IMR-90 (cell line): Measurements from ENCODE around the gene TRIP6. TPM values are rescaled to one million over a fixed set of nuclear protein-coding genes. Genes with fewer than 3 reads are reported as not detected.

Source experiments
- ATAC-seq: fragments of 200-7000 bp; cut with Tn5 transposase; 2 replicates; pipeline ENCODE4 v1.9.1; 2020; ENCODE audit warnings: low read depth, mild to moderate bottlenecking, moderate library complexity
- BruUV-seq: library from RNA; stranded (reverse); fragments of 400-500 nt; replicated peaks from 2 replicates; lab custom pipeline; 2021; lab: Mats Ljungman, UMichigan
- CTCF ChIA-PET: fragments of 300-600 bp; formaldehyde crosslinking; extraction: SDS; loops from one replicate; lab custom pipeline; 2021; ENCODE audit warnings: antibody characterized with exemption; lab: Yijun Ruan, JAX
- POLR2A ChIA-PET: fragments of 300-600 bp; sonication (Branson Sonifier 250); formaldehyde crosslinking; loops from one replicate; lab custom pipeline; 2022; ENCODE audit warnings: antibody characterized with exemption; ENCODE audit not compliant: unreplicated experiment; lab: Charles Lee
- DNase-seq: peaks from one replicate; pipeline ENCODE4 v3.0.0; 2013
- H2AFZ ChIP-seq: replicated peaks from 2 replicates; pipeline ENCODE3; 2013; ENCODE audit warnings: low read length, mild to moderate bottlenecking; ENCODE audit not compliant: poor library complexity
- H2AK5ac ChIP-seq: 2 replicates; pipeline ENCODE4 v1.6.1; 2013; ENCODE audit warnings: low read depth, low read length, inconsistent platforms
- H2AK9ac ChIP-seq: replicated peaks from 2 replicates; pipeline ENCODE3; 2013; ENCODE audit warnings: mild to moderate bottlenecking, low read depth, low read length, moderate library complexity; ENCODE audit not compliant: poor library complexity
- H2BK120ac ChIP-seq: 2 replicates; pipeline ENCODE4 v1.6.1; 2013; ENCODE audit warnings: low read depth, low read length, inconsistent platforms
- H2BK15ac ChIP-seq: 3 replicates; pipeline ENCODE4 v1.6.1; 2013; ENCODE audit warnings: low read depth, low read length, inconsistent platforms
- H2BK20ac ChIP-seq: 2 replicates; pipeline ENCODE4 v1.6.1; 2013; ENCODE audit warnings: low read depth, mild to moderate bottlenecking, inconsistent platforms, low read length, moderate library complexity
- H2BK5ac ChIP-seq: 2 replicates; pipeline ENCODE4 v1.6.1; 2013; ENCODE audit warnings: mild to moderate bottlenecking, low read depth, low read length, inconsistent platforms; ENCODE audit not compliant: poor library complexity, severe bottlenecking
- H3K14ac ChIP-seq: replicated peaks from 2 replicates; pipeline ENCODE4 v1.6.1; 2013; ENCODE audit warnings: low read depth, low read length, inconsistent platforms
- H3K18ac ChIP-seq: 2 replicates; pipeline ENCODE4 v1.6.1; 2013; ENCODE audit warnings: low read depth, low read length, control low read depth
- H3K23ac ChIP-seq: 2 replicates; pipeline ENCODE4 v1.6.1; 2013; ENCODE audit warnings: low read depth, low read length, inconsistent platforms
- H3K27ac ChIP-seq: 2 replicates; pipeline ENCODE4 v1.5.1; 2013; ENCODE audit warnings: mild to moderate bottlenecking, control low read depth, low read length; ENCODE audit not compliant: insufficient read depth
- H3K27me3 ChIP-seq: 2 replicates; pipeline ENCODE4 v1.6.1; 2013; ENCODE audit warnings: low read length; ENCODE audit not compliant: control insufficient read depth, insufficient read depth
- H3K36me3 ChIP-seq: 2 replicates; pipeline ENCODE4 v1.6.1; 2013; ENCODE audit warnings: low read length, mixed read lengths; ENCODE audit not compliant: control insufficient read depth, insufficient read depth
- H3K4ac ChIP-seq: 2 replicates; pipeline ENCODE4 v1.6.1; 2013; ENCODE audit warnings: low read depth, low read length, inconsistent platforms
- H3K4me1 ChIP-seq: 2 replicates; pipeline ENCODE4 v1.6.1; 2013; ENCODE audit warnings: low read length, mixed read lengths; ENCODE audit not compliant: control insufficient read depth, insufficient read depth
- H3K4me2 ChIP-seq: 2 replicates; pipeline ENCODE4 v1.6.1; 2013; ENCODE audit warnings: low read depth, mild to moderate bottlenecking, control low read depth, low read length, moderate library complexity
- H3K4me3 ChIP-seq: 2 replicates; pipeline ENCODE4 v1.5.1; 2013; ENCODE audit warnings: low read depth, mild to moderate bottlenecking, control low read depth, low read length, moderate library complexity; ENCODE audit not compliant: insufficient read depth
- H3K56ac ChIP-seq: 2 replicates; pipeline ENCODE4 v1.6.1; 2013; ENCODE audit warnings: low read length, inconsistent platforms; ENCODE audit not compliant: insufficient read depth; ENCODE audit errors: extremely low read depth
- H3K79me1 ChIP-seq, 2 experiments: 2 replicates each; pipeline ENCODE4 v1.6.1; 2013; ENCODE audit warnings: low read length in 2 of 2, inconsistent platforms in 1 of 2, low read depth in 1 of 2
- H3K9ac ChIP-seq: 2 replicates; pipeline ENCODE4 v1.6.1; 2013; ENCODE audit warnings: low read depth, low read length, control low read depth
- H3K9me1 ChIP-seq: 2 replicates; pipeline ENCODE4 v1.6.1; 2013; ENCODE audit warnings: low read length, inconsistent platforms; ENCODE audit not compliant: insufficient read depth
- H3K9me3 ChIP-seq: 2 replicates; pipeline ENCODE4 v1.6.1; 2013; ENCODE audit warnings: low read length; ENCODE audit not compliant: control insufficient read depth, insufficient read depth
- H4K20me1 ChIP-seq: 2 replicates; pipeline ENCODE4 v1.6.1; 2013; ENCODE audit warnings: low read length, inconsistent platforms; ENCODE audit not compliant: insufficient read depth
- H4K5ac ChIP-seq: 2 replicates; pipeline ENCODE4 v1.6.1; 2013; ENCODE audit warnings: mild to moderate bottlenecking, low read depth, low read length, control low read depth
- H4K8ac ChIP-seq, 2 experiments: 2 replicates each; pipeline ENCODE4 v1.6.1; 2013; ENCODE audit warnings: low read depth in 2 of 2, low read length in 2 of 2, control low read depth in 1 of 2, inconsistent platforms in 1 of 2
- H4K91ac ChIP-seq: 2 replicates; pipeline ENCODE4 v1.6.1; 2013; ENCODE audit warnings: low read depth, low read length, inconsistent platforms; ENCODE audit not compliant: insufficient read depth
- CTCF ChIP-seq: conservative IDR thresholded peaks from 2 replicates; pipeline ENCODE4 v1.5.1; 2012; ENCODE audit warnings: mild to moderate bottlenecking, low read depth, low read length, improper control_type of control experiment
- ELK1 ChIP-seq: fragments of 150-350 bp; IDR thresholded peaks from 2 replicates; pipeline ENCODE4 v1.6.1; 2016; ENCODE audit warnings: low read depth, mild to moderate bottlenecking, low read length, moderate library complexity, borderline replicate concordance
- FOS ChIP-seq: fragments of 150-350 bp; IDR thresholded peaks from 2 replicates; pipeline ENCODE4 v1.6.1; 2016; ENCODE audit warnings: low read depth, low read length
- MAZ ChIP-seq: IDR thresholded peaks from 2 replicates; pipeline ENCODE4 v1.6.1; 2012; ENCODE audit warnings: low read depth, mild to moderate bottlenecking, low read length, improper control_type of control experiment, moderate library complexity, borderline replicate concordance
- MXI1 ChIP-seq: IDR thresholded peaks from 2 replicates; pipeline ENCODE4 v1.6.1; 2012; ENCODE audit warnings: low read depth, mild to moderate bottlenecking, low read length, moderate library complexity, borderline replicate concordance
- POLR2A ChIP-seq: IDR thresholded peaks from 2 replicates; pipeline ENCODE4 v1.6.1; 2012; ENCODE audit warnings: mild to moderate bottlenecking, low read depth, low read length
- RAD21 ChIP-seq: IDR thresholded peaks from 2 replicates; pipeline ENCODE4 v1.6.1; 2012; ENCODE audit warnings: low read length, improper control_type of control experiment
- RCOR1 ChIP-seq: IDR thresholded peaks from 2 replicates; pipeline ENCODE4 v1.6.1; 2012; ENCODE audit warnings: mild to moderate bottlenecking, low read length, improper control_type of control experiment; ENCODE audit not compliant: insufficient replicate concordance
- RFX5 ChIP-seq: IDR thresholded peaks from 2 replicates; pipeline ENCODE4 v1.8.0; 2012; ENCODE audit warnings: low read depth, mild to moderate bottlenecking, low read length, moderate library complexity
- SMC3 ChIP-seq: fragments of 150-350 bp; IDR thresholded peaks from 2 replicates; pipeline ENCODE4 v1.6.1; 2016; ENCODE audit warnings: low read depth, mild to moderate bottlenecking, antibody characterized with exemption, low read length, moderate library complexity
- USF2 ChIP-seq: fragments of 150-350 bp; IDR thresholded peaks from 2 replicates; pipeline ENCODE4 v1.6.1; 2017; ENCODE audit warnings: mild to moderate bottlenecking, antibody characterized with exemption, low read length, low read depth
- WGBS, 2 experiments: methylation state at CpG; one replicate each; pipeline versions ENCODE4 v1.1.5 to v1.1.7; 2013; ENCODE audit warnings: missing lambda C conversion rate in 2 of 2; ENCODE audit not compliant: insufficient read length in 1 of 2; ENCODE audit errors: extremely low coverage in 2 of 2; 5-methylcytosine and 5-hydroxymethylcytosine counted together
- dilution Hi-C: fragments of 300-500 bp; cut with HindIII; formaldehyde crosslinking; loops from one replicate; pipeline ENCODE4 v1.14.3; 2018; ENCODE audit warnings: low sequenced_read_pairs; ENCODE audit not compliant: unreplicated experiment
- in situ Hi-C: fragments of 300-500 bp; cut with MboI; formaldehyde crosslinking; loops from 3 replicates; pipeline ENCODE4 v1.14.3; 2019; ENCODE audit warnings: low sequenced_read_pairs, inconsistent platforms, mixed read lengths
- intact Hi-C: fragments of 100-400 bp; cut with micrococcal nuclease; formaldehyde crosslinking; loops from 2 replicates; pipeline ENCODE4 v1.10.0; 2022
- polyA plus RNA-seq, 3 experiments: library from polyadenylated mRNA; depleted of rRNA; stranded (reverse); fragments of >200 nt; gene quantifications; 2 replicates each; pipeline ENCODE4 v1.2.3, GENCODE V29; 2012; ENCODE audit warnings: low replicate concordance in 1 of 3
- total RNA-seq: library from RNA; depleted of rRNA; stranded (reverse); fragments of >200 nt; gene quantifications from 2 replicates; pipeline ENCODE4 v1.2.3, GENCODE V29; 2012

Gene TRIP6
- total and polyA plus RNA-seq, 2 of the 4 experiments (the other 2 are of a cell fraction), result 36.4 to 72.3 TPM

- H2AK9ac ChIP-seq, result peak within 1 kb of the TSS; percentile 95
- H3K4me1 ChIP-seq, result peaks cover 9% of the 10 kb centered on the region
- H4K20me1 ChIP-seq, result peaks cover 39% of the 10 kb centered on the region
- peak within 1 kb of the TSS; percentile 97 for H3K14ac ChIP-seq
- TF ChIP-seq CTCF, result 0 out of 2 replicates have a peak, but pooled peaks have one; percentile 24
- no peak for TF ChIP-seq ELK1
- TF ChIP-seq MAZ, result peak; percentile 78; the same call in 1 of the 2 replicates
- TF ChIP-seq FOS, result no peak
- TF ChIP-seq MXI1, result peak; percentile 25; the same call in 1 of the 2 replicates
- TF ChIP-seq SMC3, result no peak
- TF ChIP-seq RCOR1, result no peak
- no peak for TF ChIP-seq RAD21
- TF ChIP-seq USF2, result no peak
- no peak for TF ChIP-seq RFX5
- TF ChIP-seq POLR2A, result peak; percentile 93
- ChIA-PET CTCF (interaction anchor here (0.8 kb wide), 1 partner anchor 1595 kb away, joined by 3 read pairs; no protein-coding TSS in a partner anchor), POLR2A (interaction anchor here (0.7 to 1.8 kb wide), 7 partner anchors 12 to 290 kb away, joined by 3 to 15 read pairs (median 4); partner anchors contain the start of genes ACHE, POP7, SLC12A9 and UFSP1)
- peaks cover 12 to 45% of the 10 kb centered on the region in 2 experiments for H3K79me1 ChIP-seq
- H4K5ac ChIP-seq, result peak within 1 kb of the TSS; percentile 97
- peak within 1 kb of the TSS; percentile 56 for H2BK120ac ChIP-seq
- H2BK20ac ChIP-seq, result no peak within 1 kb of the TSS
- intact Hi-C loops, result no loop called here
- peak within 1 kb of the TSS; percentile 96 for H3K4me2 ChIP-seq
- H3K9ac ChIP-seq, result peak within 1 kb of the TSS; percentile 97
- peak; percentile 98 for ATAC-seq
- peak within 1 kb of the TSS; percentile 96 for H2BK5ac ChIP-seq
- H2AK5ac ChIP-seq, result peak within 1 kb of the TSS; percentile 99
- no peak within 1 kb of the TSS for H2BK15ac ChIP-seq
- peaks cover 5% of the 10 kb centered on the region; the same call in 1 of the 2 replicates for H3K9me1 ChIP-seq
- WGBS, 2 experiments, result 1% methylated on average over 54 of the region's 79 CpGs; no CpG with 5 or more reads in 1 of the 2 experiments
- peak within 1 kb of the TSS; percentile 92 for H3K23ac ChIP-seq
- no peaks in the 10 kb centered on the region for H3K9me3 ChIP-seq
- in situ Hi-C loops, result loop anchor here (25.0 kb wide), 2 partner anchors 287 to 412 kb away; partner anchors contain the start of genes FBXO24, LRCH4 and SPACDR
- H3K56ac ChIP-seq, result peak within 1 kb of the TSS; percentile 80
- DNase-seq, result peak; percentile 97
- H3K4me3 ChIP-seq, result peak within 1 kb of the TSS; percentile 76
- peaks cover 50% of the 10 kb centered on the region for H3K36me3 ChIP-seq
- H3K4ac ChIP-seq, result peak within 1 kb of the TSS; percentile 93
- dilution Hi-C loops, result no loop called here
- peak within 1 kb of the TSS; percentile 66; the same call in 1 of the 2 replicates for H3K18ac ChIP-seq
- peak within 1 kb of the TSS; percentile 91 for H4K91ac ChIP-seq
- H4K8ac ChIP-seq, result peak within 1 kb of the TSS; percentile 97 to 99
- H3K27me3 ChIP-seq, result no peaks in the 10 kb centered on the region
- H3K27ac ChIP-seq, result peak within 1 kb of the TSS; percentile 99
- no TSS peak for BruUV-seq
- H2AFZ ChIP-seq, result peak within 1 kb of the TSS; percentile 98
These were observed 7.6 kb downstream of the TRIP6 start, which contains the start of gene SRRT for GRCh38 chr7:100874577-100875355. Gene SRRT, plus strand, starts transcription at chr7:100875103. Its CDS starts 488 bp downstream, at chr7:100875591.
